K562 (cell line): ENCODE measurements around the gene ARHGDIA. TPM values are rescaled to one million over a fixed set of nuclear protein-coding genes. Genes with fewer than 3 reads are reported as not detected.
A peak's percentile ranks its signal among the peaks of the same experiment; 100 is the strongest.

Experiments used
- ATAC-seq: fragments of 200-7000 bp; cut with Tn5 transposase; 3 replicates; pipeline ENCODE4 v1.9.1; 2020; ENCODE audit warnings: moderate library complexity
- BruUV-seq: library from RNA; stranded (reverse); fragments of 400-500 nt; replicated peaks from 2 replicates; lab custom pipeline; 2021; lab: Mats Ljungman, UMichigan
- CTCF ChIA-PET: fragments of 300-600 bp; formaldehyde crosslinking; extraction: SDS; loops from one replicate; lab custom pipeline; 2021; ENCODE audit warnings: low intra/inter-chr PET ratio; lab: Yijun Ruan, JAX
- POLR2A ChIA-PET: fragments of 300-600, 350-650 bp; sonication (Branson Sonifier 250); formaldehyde crosslinking; extraction: SDS; loops from one replicate; lab custom pipeline; 2021; ENCODE audit warnings: antibody characterized with exemption, inconsistent platforms; lab: Yijun Ruan, JAX
- DNase-seq, 4 experiments: peaks; one replicate each; pipeline versions ENCODE4 v3.0.0 to v3.0.0-alpha.2; 2011 to 2018; ENCODE audit warnings: low spot score in 3 of 4, mixed read lengths in 3 of 4; ENCODE audit errors: extremely low read depth in 1 of 4
- FAIRE-seq: peaks from 2 replicates; lab custom pipeline; 2011; peaks lifted over from hg19 to GRCh38; lab: Jason Lieb, UNC
- H2AFZ ChIP-seq: 2 replicates; pipeline ENCODE4 v1.6.0; 2011; ENCODE audit warnings: low read depth, low read length, control low read depth, inconsistent platforms
- H3K27ac ChIP-seq: fragments of 200-600 bp; 3 replicates; pipeline ENCODE4 v1.8.0; 2011; ENCODE audit warnings: low read depth, mild to moderate bottlenecking, control low read depth, inconsistent platforms, low read length, moderate library complexity, mixed read lengths; ENCODE audit errors: extremely low read depth
- H3K27me3 ChIP-seq, 2 experiments: fragments of 300-600 bp in 1 of 2; 2 replicates in 1 of 2; 3 replicates in 1 of 2; pipeline versions ENCODE4 v1.6.0 to v1.8.0; 2011; ENCODE audit warnings: inconsistent platforms in 2 of 2, low read length in 2 of 2, mild to moderate bottlenecking in 1 of 2, mixed read lengths in 1 of 2, moderate library complexity in 1 of 2; ENCODE audit not compliant: control insufficient read depth in 2 of 2, insufficient read depth in 2 of 2
- H3K36me3 ChIP-seq: fragments of 300-600 bp; 3 replicates; pipeline ENCODE4 v1.8.0; 2011; ENCODE audit warnings: mild to moderate bottlenecking, low read length, inconsistent platforms; ENCODE audit not compliant: control insufficient read depth, insufficient read depth
- H3K4me1 ChIP-seq, 2 experiments: fragments of 200-600 bp in 1 of 2; replicated peaks in 1 of 2; 2 replicates in 1 of 2; 3 replicates in 1 of 2; pipeline versions ENCODE4 v1.5.1 to v1.8.0; 2011; ENCODE audit warnings: inconsistent platforms in 2 of 2, low read length in 2 of 2, mild to moderate bottlenecking in 1 of 2, mixed read lengths in 1 of 2, moderate library complexity in 1 of 2; ENCODE audit not compliant: control insufficient read depth in 2 of 2, insufficient read depth in 2 of 2
- H3K4me2 ChIP-seq: 2 replicates; pipeline ENCODE4 v1.6.1; 2011; ENCODE audit warnings: low read length, control low read depth, inconsistent platforms, mixed read lengths; ENCODE audit not compliant: insufficient read depth
- H3K4me3 ChIP-seq: fragments of 200-600 bp; sonication (generic), shearing (Covaris generic); 2 replicates; pipeline ENCODE4 v1.5.1; 2016; ENCODE audit warnings: control low read depth, inconsistent platforms
- H3K79me2 ChIP-seq: fragments of 200-600 bp; 3 replicates; pipeline ENCODE4 v1.8.0; 2011; ENCODE audit warnings: low read length, inconsistent platforms; ENCODE audit not compliant: control insufficient read depth, insufficient read depth
- H3K9ac ChIP-seq, 2 experiments: 2 replicates each; pipeline versions ENCODE4 v1.6.0 to v1.6.1; 2011; ENCODE audit warnings: low read depth in 2 of 2, low read length in 2 of 2, control low read depth in 1 of 2, inconsistent platforms in 1 of 2, mild to moderate bottlenecking in 1 of 2, mixed read lengths in 1 of 2; ENCODE audit not compliant: insufficient read depth in 1 of 2
- H3K9me1 ChIP-seq: one replicate; pipeline ENCODE4 v1.6.0; 2011; ENCODE audit warnings: inconsistent platforms, mild to moderate bottlenecking, low read length, moderate library complexity; ENCODE audit not compliant: control insufficient read depth, insufficient read depth
- H3K9me3 ChIP-seq: replicated peaks from 2 replicates; pipeline ENCODE4 v1.5.1; 2011; ENCODE audit warnings: low read depth, low read length, inconsistent platforms; ENCODE audit not compliant: control insufficient read depth, insufficient read depth
- H4K20me1 ChIP-seq: replicated peaks from 2 replicates; pipeline ENCODE4 v1.6.1; 2011; ENCODE audit warnings: low read length, inconsistent platforms, mixed read lengths; ENCODE audit not compliant: control insufficient read depth, insufficient read depth
- BMI1 ChIP-seq: fragments of 150-350 bp; IDR thresholded peaks from 2 replicates; pipeline ENCODE4 v1.6.1; 2014; ENCODE audit warnings: low read length
- CBX3 ChIP-seq, 2 experiments: IDR thresholded peaks; 1 replicate in 1 of 2; 2 replicates in 1 of 2; pipeline ENCODE4 v1.6.1; 2012; ENCODE audit warnings: inconsistent platforms in 2 of 2, low read length in 2 of 2, borderline replicate concordance in 1 of 2, control low read depth in 1 of 2
- FOXA1 ChIP-seq: fragments of 450-650 bp; IDR thresholded peaks from 2 replicates; pipeline ENCODE4 v1.6.1; 2016; ENCODE audit warnings: mild to moderate bottlenecking, borderline replicate concordance
- GTF2F1 ChIP-seq: IDR thresholded peaks from 2 replicates; pipeline ENCODE4 v1.6.1; 2011; ENCODE audit warnings: low read depth, low read length, improper control_type of control experiment
- HEY1 ChIP-seq: fragments of 250-450 bp; sonication (Bioruptor Pico); IDR thresholded peaks from 2 replicates; pipeline ENCODE4 v1.5.0; 2020; ENCODE audit warnings: mild to moderate bottlenecking, moderate library complexity, borderline replicate concordance
- HIVEP1 ChIP-seq: fragments of 250-450 bp; sonication (Bioruptor Pico); IDR thresholded peaks from 2 replicates; pipeline ENCODE4 v1.4.0; 2020; ENCODE audit warnings: mild to moderate bottlenecking
- LCOR ChIP-seq: sonication (generic); formaldehyde crosslinking; IDR thresholded peaks from 2 replicates; pipeline ENCODE4 v1.8.0; 2022; ENCODE audit warnings: mild to moderate bottlenecking, missing genetic modification reagents
- MAZ ChIP-seq, 2 experiments: fragments of 450-650 bp in 1 of 2; sonication (generic) in 1 of 2; formaldehyde crosslinking; IDR thresholded peaks in 1 of 2; conservative IDR thresholded peaks in 1 of 2; 2 replicates each; pipeline versions ENCODE4 v1.4.0 to v1.5.0; 2020; ENCODE audit warnings: mild to moderate bottlenecking in 1 of 2, missing genetic modification reagents in 1 of 2
- MBD2 ChIP-seq: sonication (generic); IDR thresholded peaks from 2 replicates; pipeline ENCODE4 v1.6.1; 2016; ENCODE audit warnings: low read depth, borderline replicate concordance
- POLR2G ChIP-seq: fragments of 200-400 bp; formaldehyde crosslinking; IDR thresholded peaks from 2 replicates; pipeline ENCODE4 v1.6.1; 2017; ENCODE audit warnings: low read depth, mild to moderate bottlenecking, antibody characterized with exemption, low read length, moderate library complexity
- RNF219 ChIP-seq: fragments of 250-450 bp; sonication (Bioruptor Pico); IDR thresholded peaks from 2 replicates; pipeline ENCODE4 v1.5.0; 2022; ENCODE audit warnings: mild to moderate bottlenecking
- TEAD2 ChIP-seq: fragments of 450-650 bp; IDR thresholded peaks from 2 replicates; pipeline ENCODE4 v1.6.1; 2016; ENCODE audit warnings: missing genetic modification characterization, control low read depth, missing compliant biosample characterization
- ZC3H8 ChIP-seq: fragments of 450-650 bp; IDR thresholded peaks from 2 replicates; pipeline ENCODE4 v1.6.1; 2017
- ZFPM2 ChIP-seq: fragments of 250-450 bp; sonication (Bioruptor Pico); IDR thresholded peaks from 2 replicates; pipeline ENCODE4 v1.5.1; 2022; ENCODE audit warnings: mild to moderate bottlenecking
- WGBS: fragments of 100-300 bp; shearing (Covaris generic); methylation state at CpG from one replicate; pipeline ENCODE4 v1.1.6; 2016; ENCODE audit warnings: low coverage, mixed read lengths; ENCODE audit not compliant: insufficient coverage; ENCODE audit errors: missing lambda C conversion rate; 5-methylcytosine and 5-hydroxymethylcytosine counted together
- in situ Hi-C: fragments of 300-500 bp; cut with MboI; formaldehyde crosslinking; loops from 4 replicates; pipeline ENCODE4 v1.15.0; 2018; ENCODE audit warnings: inconsistent platforms, mixed read lengths
- intact Hi-C: fragments of 100-400 bp; cut with micrococcal nuclease; formaldehyde crosslinking; loops from 2 replicates; pipeline ENCODE4 v1.14.2; 2022
- polyA plus RNA-seq, 8 experiments: library from polyadenylated mRNA; depleted of rRNA in 4 of 8; stranded (reverse) in 5 of 8; unstranded in 3 of 8; fragments of >200 nt; fragmentation: Nextera tagmentation in 2 of 8; fragmentation: Illumina TruSeq in 1 of 8; extraction: Ambion mirVana in 2 of 8; extraction: Trizol in 1 of 8; gene quantifications; 2 replicates each; pipeline versions ENCODE4 v1.2.1 to v1.2.3, GENCODE V29; 2011 to 2014; ENCODE audit warnings: inconsistent platforms in 1 of 8, missing spikeins in 1 of 8
- total RNA-seq, 7 experiments: library from RNA; depleted of rRNA in 6 of 7; stranded (reverse); fragments of >200 nt in 6 of 7; fragmentation: Illumina TruSeq in 2 of 7; extraction: Trizol in 2 of 7; gene quantifications; 2 replicates each; pipeline versions ENCODE4 v1.2.1 to v1.2.3, GENCODE V29; 2011 to 2021; ENCODE audit warnings: low replicate concordance in 1 of 7
- TF ChIP-seq, protein P1 (sequence below): fragments of 450-650 bp; formaldehyde crosslinking; IDR thresholded peaks from 2 replicates; pipeline ENCODE4 v1.4.0; 2020; ENCODE audit warnings: mild to moderate bottlenecking, mixed read lengths

ARHGDIA gene
- total and polyA plus RNA-seq, 9 of the 15 experiments (the other 6 are each of a cell fraction or from before 2014, with no cell fraction given): 9.6 to 340 (median 97.6) TPM

DNA sequence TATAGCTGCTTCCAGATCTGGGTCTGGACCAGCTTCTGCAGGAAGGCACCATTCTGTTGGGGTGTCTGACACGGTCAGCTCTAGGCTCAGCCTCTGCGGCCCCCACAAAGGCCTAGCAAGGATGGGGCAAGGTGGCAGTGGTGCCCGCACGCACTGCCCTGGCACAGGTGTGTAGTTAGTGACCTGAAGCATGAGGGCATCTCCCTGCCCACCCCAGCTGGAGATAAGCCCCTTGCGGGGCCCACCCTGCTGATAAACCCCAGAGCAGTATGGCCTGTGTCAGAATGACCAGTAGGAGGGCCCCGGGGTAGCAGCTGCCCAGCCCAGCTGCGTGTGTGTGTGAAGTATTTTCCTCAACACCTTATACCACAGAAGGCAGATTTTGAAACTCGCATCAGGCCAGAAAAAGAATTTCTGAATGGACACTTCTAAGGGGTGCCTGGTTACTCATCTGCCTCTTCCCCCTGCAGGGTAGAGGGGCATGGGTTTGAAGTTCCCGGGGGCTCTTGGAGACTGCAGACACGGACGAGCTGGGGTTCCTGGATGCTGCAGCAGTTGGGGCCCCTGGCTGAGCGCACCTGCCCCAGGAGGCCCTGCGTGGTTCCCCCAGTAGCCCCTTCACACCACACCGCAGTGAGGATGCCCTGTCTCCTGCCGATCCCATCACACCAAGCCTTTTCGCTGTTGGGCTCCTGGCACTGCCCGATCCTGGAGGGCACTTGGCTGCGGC is 4.5 kb downstream of the ARHGDIA start:
- peaks cover 35 to 83% of the 10 kb centered on the region in 2 experiments for H3K4me1 ChIP-seq
- ChIA-PET CTCF (no interaction called here), POLR2A (interaction anchor here (0.6 to 1.9 kb wide), 14 partner anchors 13 to 737 kb away, joined by 3 to 8 read pairs (median 3); partner anchors contain the start of genes ARL16, HGS, NPB and SIRT7)
- H3K27me3 ChIP-seq: no peaks in the 10 kb centered on the region
- 75% methylated on average over 16 of the region's 18 CpGs for WGBS
- FAIRE-seq (no peak), DNase-seq (peak in 1 of 4 experiments; percentile 31), ATAC-seq (peak; percentile 4)
- no peaks in the 10 kb centered on the region for H3K9me1 ChIP-seq
- H4K20me1 ChIP-seq: peaks cover 41% of the 10 kb centered on the region
- H2AFZ ChIP-seq: no peak overlapping the region
- no peaks in the 10 kb centered on the region for H3K9me3 ChIP-seq
- H3K9ac ChIP-seq: peak overlapping the region in 1 of 2 experiments; percentile 91; a peak in 2 of 4 replicates
- H3K36me3 ChIP-seq: peaks cover 70% of the 10 kb centered on the region
- in situ Hi-C loops (no loop called here), intact Hi-C loops (no loop called here)
- no TSS peak for BruUV-seq
- no peak overlapping the region for H3K4me3 ChIP-seq
- H3K4me2 ChIP-seq: no peak overlapping the region
- H3K27ac ChIP-seq: peak overlapping the region; percentile 93; the same call in 1 of the 3 replicates
- peaks cover 68% of the 10 kb centered on the region for H3K79me2 ChIP-seq
- TF ChIP-seq ZC3H8 (no peak), HIVEP1 (CRISPR knock-in tag) (no peak), MBD2 (no peak), RNF219 (CRISPR knock-in tag) (no peak), POLR2G (peak; percentile 84), TEAD2 (tag) (no peak), GTF2F1 (no peak), MAZ (CRISPR knock-in tag; conservative IDR thresholded peaks at IDR 0.05 in 1 of 2, IDR thresholded peaks at IDR 0.05 in 1 of 2) (0 out of 4 replicates have a peak, but pooled peaks of 1 of the 2 experiments have one; percentile 9), BMI1 (no peak), LCOR (CRISPR knock-in tag) (no peak), CBX3 (IDR thresholded peaks at IDR 0.05; ENCODE audit: borderline replicate concordance in 1 of 2, low read length in 2 of 2) (no peak), FOXA1 (no peak), HEY1 (no peak), ZFPM2 (CRISPR knock-in tag) (0 out of 2 replicates have a peak, but pooled peaks have one; percentile 9)
- TF ChIP-seq, protein P1, sequence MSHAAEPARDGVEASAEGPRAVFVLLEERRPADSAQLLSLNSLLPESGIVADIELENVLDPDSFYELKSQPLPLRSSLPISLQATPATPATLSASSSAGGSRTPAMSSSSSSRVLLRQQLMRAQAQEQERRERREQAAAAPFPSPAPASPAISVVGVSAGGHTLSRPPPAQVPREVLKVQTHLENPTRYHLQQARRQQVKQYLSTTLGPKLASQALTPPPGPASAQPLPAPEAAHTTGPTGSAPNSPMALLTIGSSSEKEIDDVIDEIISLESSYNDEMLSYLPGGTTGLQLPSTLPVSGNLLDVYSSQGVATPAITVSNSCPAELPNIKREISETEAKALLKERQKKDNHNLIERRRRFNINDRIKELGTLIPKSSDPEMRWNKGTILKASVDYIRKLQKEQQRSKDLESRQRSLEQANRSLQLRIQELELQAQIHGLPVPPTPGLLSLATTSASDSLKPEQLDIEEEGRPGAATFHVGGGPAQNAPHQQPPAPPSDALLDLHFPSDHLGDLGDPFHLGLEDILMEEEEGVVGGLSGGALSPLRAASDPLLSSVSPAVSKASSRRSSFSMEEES (CRISPR knock-in tag): no peak
